ENCODE data around the gene SLC52A1.

- TF ChIP-seq CTCF (IDR thresholded peaks at IDR 0.05) (no peak), ZFX (IDR thresholded peaks at IDR 0.05; ENCODE audit: borderline replicate concordance) (no peak)
These were observed 37.0 kb downstream of the SLC52A1 start for GRCh38 chr17:4998027-4998731.

All from 22Rv1 (cell line).